Body of pancreas (tissue), 4 donors: ENCODE data around the gene KCTD12. TPM values are rescaled to one million over a fixed set of nuclear protein-coding genes. Genes with fewer than 3 reads are reported as not detected.
"Not testable (repeated sequence)": the region's sequence is repeated elsewhere in the genome, so short reads cannot be mapped to it uniquely, and the experiment has no call there.

Source experiments
- ATAC-seq: fragments of 150-250 bp; one replicate; pipeline ENCODE4 v1.9.1; 2016
- DNase-seq, 4 donors: peaks; one replicate each; pipeline ENCODE4 v3.0.0-alpha.2; 2019
- H3K27ac ChIP-seq, 4 donors: fragments of 200-600 bp; sonication (generic); 1 replicate in 3 of 4; 2 replicates in 1 of 4; pipeline versions ENCODE4 v1.5.1 to v1.6.1; 2016 to 2019; ENCODE audit warnings: mild to moderate bottlenecking in 1 of 4, mixed read lengths in 1 of 4, moderate library complexity in 1 of 4
- H3K27me3 ChIP-seq, 2 donors: fragments of 200-600 bp; sonication (generic); one replicate each; pipeline ENCODE4 v1.6.0; 2016; ENCODE audit warnings: mild to moderate bottlenecking in 1 of 2
- H3K36me3 ChIP-seq, 2 donors: fragments of 200-600 bp; sonication (generic); replicated peaks in 1 of 2; 2 replicates each; pipeline ENCODE4 v1.5.1; 2016; ENCODE audit warnings: low read depth in 2 of 2; ENCODE audit not compliant: insufficient read depth in 1 of 2
- H3K4me1 ChIP-seq: fragments of 200-600 bp; sonication (generic); one replicate; pipeline ENCODE4 v1.6.0; 2016
- H3K4me3 ChIP-seq, 2 donors: fragments of 200-600 bp; sonication (generic); 1 replicate in 1 of 2; 2 replicates in 1 of 2; pipeline ENCODE4 v1.5.1; 2016 to 2019
- H3K9me3 ChIP-seq, 3 donors: fragments of 200-600 bp; sonication (generic); 1 replicate in 2 of 3; 2 replicates in 1 of 3; pipeline ENCODE4 v1.5.1; 2016
- CTCF ChIP-seq, 7 experiments: fragments of 450-650 bp in 4 of 7; fragments of 200-600 bp in 3 of 7; sonication (generic) in 3 of 7; IDR thresholded peaks; one replicate each; pipeline ENCODE4 v1.5.1; 2016 to 2019; ENCODE audit warnings: antibody characterized with exemption in 7 of 7
- POLR2A ChIP-seq, 3 donors: fragments of 450-650 bp; IDR thresholded peaks; one replicate each; pipeline ENCODE4 v1.6.1; 2016; ENCODE audit warnings: antibody characterized with exemption in 3 of 3, mild to moderate bottlenecking in 2 of 3
- WGBS, 2 donors: methylation state at CpG; one replicate each; pipeline ENCODE4 v1.1.5; 2017; 5-methylcytosine and 5-hydroxymethylcytosine counted together
- intact Hi-C: fragments of 100-400 bp; cut with DNase I; formaldehyde crosslinking; loops from one replicate; pipeline ENCODE4 v1.15.1; 2023
- total RNA-seq, 2 donors: library from RNA; depleted of rRNA; stranded (reverse); fragments of >200 nt; gene quantifications; one replicate each; pipeline ENCODE4 v1.1.0, GENCODE V29; 2016

Gene KCTD12
- total RNA-seq, 2 donors from 2014 or later, result 14.2 to 27.5 TPM

- 82 to 100% methylated on average over 1 of the region's 1 CpG for WGBS, 2 donors
- TF ChIP-seq POLR2A (IDR thresholded peaks at IDR 0.05) (no peak), CTCF (IDR thresholded peaks at IDR 0.05) (no peak)
These were observed 35.3 kb upstream of the KCTD12 start for GRCh38 chr13:76921516-76921915.

GRCh38 chr13:76917755-76918481, 31.7 kb upstream of the KCTD12 start:
- H3K4me3 ChIP-seq, DNase-seq, H3K36me3 ChIP-seq, ATAC-seq, H3K27me3 ChIP-seq, H3K4me1 ChIP-seq, intact Hi-C loops, H3K27ac ChIP-seq, H3K9me3 ChIP-seq: not testable (repeated sequence)
- 78 to 80% methylated on average over 12 of the region's 12 CpGs for WGBS, 2 donors

More at GRCh38 chr13:76921516-76921915, 35.3 kb upstream of the KCTD12 start:
- Histone ChIP-seq H3K27me3 (no peaks in the 10 kb centered on the region), H3K36me3 (no peaks in the 10 kb centered on the region), H3K27ac (no peak overlapping the region), H3K4me3 (no peak overlapping the region), H3K9me3 (no peaks in the 10 kb centered on the region), H3K4me1 (no peaks in the 10 kb centered on the region)
- DNase-seq (no peak), ATAC-seq (no peak)
- intact Hi-C loops, result no loop called here

GRCh38 chr13:76917095-76917494, 30.9 kb upstream of the KCTD12 start:
- no peak for TF ChIP-seq CTCF (IDR thresholded peaks at IDR 0.05)
- TF ChIP-seq POLR2A (IDR thresholded peaks at IDR 0.05), result no peak
- H3K4me1 ChIP-seq, result no peaks in the 10 kb centered on the region
- no peak overlapping the region for H3K4me3 ChIP-seq
- intact Hi-C loops, result no loop called here
- no peaks in the 10 kb centered on the region for H3K36me3 ChIP-seq
- H3K27ac ChIP-seq, result no peak overlapping the region
- no peaks in the 10 kb centered on the region for H3K9me3 ChIP-seq
- ATAC-seq (no peak), DNase-seq (no peak)
- H3K27me3 ChIP-seq, result no peaks in the 10 kb centered on the region
- 30% methylated on average over 1 of the region's 1 CpG for WGBS, 2 donors

GRCh38 chr13:76913898-76914297, 27.7 kb upstream of the KCTD12 start:
- DNase-seq (no peak), ATAC-seq (no peak)
- Histone ChIP-seq H3K27ac (no peak overlapping the region), H3K27me3 (no peaks in the 10 kb centered on the region), H3K36me3 (no peaks in the 10 kb centered on the region), H3K4me3 (no peak overlapping the region), H3K9me3 (no peaks in the 10 kb centered on the region), H3K4me1 (no peaks in the 10 kb centered on the region)
- 49 to 59% methylated on average over 4 of the region's 4 CpGs for WGBS, 2 donors
- TF ChIP-seq POLR2A (IDR thresholded peaks at IDR 0.05), result no peak
- no peak for TF ChIP-seq CTCF (IDR thresholded peaks at IDR 0.05)
- intact Hi-C loops, result no loop called here

GRCh38 chr13:76912476-76912875, 26.3 kb upstream of the KCTD12 start:
- H3K27me3 ChIP-seq, result no peaks in the 10 kb centered on the region
- WGBS, 2 donors, result 82 to 86% methylated on average over 3 of the region's 3 CpGs
- DNase-seq, result no peak
- no peak overlapping the region for H3K4me3 ChIP-seq
- no peaks in the 10 kb centered on the region for H3K9me3 ChIP-seq
- ATAC-seq, result no peak
- no peak overlapping the region for H3K27ac ChIP-seq
- TF ChIP-seq CTCF (IDR thresholded peaks at IDR 0.05) (no peak), POLR2A (IDR thresholded peaks at IDR 0.05) (no peak)
- H3K4me1 ChIP-seq, result no peaks in the 10 kb centered on the region
- H3K36me3 ChIP-seq, result no peaks in the 10 kb centered on the region
- intact Hi-C loops, result no loop called here
